Limb (tissue), 2 donors: ENCODE measurements around the gene SYT1.

ENCODE experiments used
- DNase-seq, 2 donors: peaks; one replicate each; pipeline ENCODE4 v3.0.0-alpha.2; 2016; ENCODE audit errors: extremely low spot score in 2 of 2

The SYT1 gene

GRCh38 chr12:78891646-78892353, 27.2 kb downstream of the SYT1 start:
- DNase-seq = no peak

GRCh38 chr12:78898416-78898815, 33.8 kb downstream of the SYT1 start:
- DNase-seq = peak; percentile 27 to 42

GRCh38 chr12:78914859-78915331, 50.3 kb downstream of the SYT1 start:
- no peak for DNase-seq

- DNase-seq = no peak
Measured at GRCh38 chr12:78916845-78917480, 52.4 kb downstream of the SYT1 start.

- DNase-seq = no peak
Measured at GRCh38 chr12:78917513-78917912, 52.9 kb downstream of the SYT1 start.

GRCh38 chr12:78918268-78918667, 53.7 kb downstream of the SYT1 start:
- no peak for DNase-seq

- DNase-seq = no peak
Measured at GRCh38 chr12:78928200-78929074, 63.9 kb downstream of the SYT1 start.

GRCh38 chr12:78929075-78929418, 64.5 kb downstream of the SYT1 start:
- DNase-seq = no peak

- no peak for DNase-seq
Measured at GRCh38 chr12:78931466-78931990, 67.0 kb downstream of the SYT1 start.

GRCh38 chr12:78933014-78933413, 68.4 kb downstream of the SYT1 start:
- DNase-seq = no peak

GRCh38 chr12:78938341-78939084, 73.9 kb downstream of the SYT1 start:
- DNase-seq = no peak

- DNase-seq = no peak
Measured at GRCh38 chr12:78949532-78949931, 85.0 kb downstream of the SYT1 start.

GRCh38 chr12:78951803-78952551, 87.4 kb downstream of the SYT1 start:
- DNase-seq = no peak

- no peak for DNase-seq
Measured at GRCh38 chr12:78952552-78952929, 88.0 kb downstream of the SYT1 start.

- no peak for DNase-seq
Measured at GRCh38 chr12:78958941-78959340, 94.4 kb downstream of the SYT1 start.

GRCh38 chr12:78959556-78959955, 95.0 kb downstream of the SYT1 start:
- DNase-seq = no peak

GRCh38 chr12:78961171-78961570, 96.6 kb downstream of the SYT1 start:
- no peak for DNase-seq

GRCh38 chr12:78963439-78964227, 99.1 kb downstream of the SYT1 start:
- no peak for DNase-seq

GRCh38 chr12:78964521-78964920, 99.9 kb downstream of the SYT1 start:
- no peak for DNase-seq

GRCh38 chr12:78966062-78966461, 101.5 kb downstream of the SYT1 start:
- no peak for DNase-seq
